GM20000 (cell line): ENCODE measurements around the gene KIF1C.

Experiments
- DNase-seq: peaks from one replicate; pipeline ENCODE4 v3.0.0; 2012; ENCODE audit warnings: low spot score
- TF ChIP-seq, protein P1 (sequence below): IDR thresholded peaks from 2 replicates; pipeline ENCODE4 v1.5.1; 2012; ENCODE audit warnings: mild to moderate bottlenecking, control low read depth; ENCODE audit errors: extremely low read depth, missing control alignments

KIF1C gene

DNA sequence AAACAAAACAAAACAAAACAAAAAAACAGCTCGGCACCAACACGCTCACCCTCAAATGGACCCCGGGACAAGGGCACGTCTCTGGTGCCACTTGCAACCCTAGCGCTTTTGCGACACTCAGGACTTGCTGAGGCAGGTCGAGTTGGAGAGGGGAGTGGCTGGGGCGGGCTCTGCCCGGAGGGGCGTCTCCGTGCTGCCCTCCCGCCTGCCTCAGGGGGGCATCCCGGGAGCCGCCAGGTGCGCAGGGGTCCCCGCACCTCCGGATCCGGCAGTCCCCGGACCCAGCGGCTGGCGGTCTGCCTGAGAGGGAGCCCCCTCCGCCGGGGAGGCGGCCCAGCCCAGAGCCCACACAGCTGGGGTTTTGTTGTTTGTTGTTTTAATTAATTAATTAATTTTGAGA lies 37.6 kb downstream of the KIF1C start, which contains the start of gene SLC52A1:
SLC52A1 (minus strand) TSS at position 112 of the 400 bp plus-strand sequence. CDS start 820 bp downstream, outside the sequence.
- TF ChIP-seq, protein P1, sequence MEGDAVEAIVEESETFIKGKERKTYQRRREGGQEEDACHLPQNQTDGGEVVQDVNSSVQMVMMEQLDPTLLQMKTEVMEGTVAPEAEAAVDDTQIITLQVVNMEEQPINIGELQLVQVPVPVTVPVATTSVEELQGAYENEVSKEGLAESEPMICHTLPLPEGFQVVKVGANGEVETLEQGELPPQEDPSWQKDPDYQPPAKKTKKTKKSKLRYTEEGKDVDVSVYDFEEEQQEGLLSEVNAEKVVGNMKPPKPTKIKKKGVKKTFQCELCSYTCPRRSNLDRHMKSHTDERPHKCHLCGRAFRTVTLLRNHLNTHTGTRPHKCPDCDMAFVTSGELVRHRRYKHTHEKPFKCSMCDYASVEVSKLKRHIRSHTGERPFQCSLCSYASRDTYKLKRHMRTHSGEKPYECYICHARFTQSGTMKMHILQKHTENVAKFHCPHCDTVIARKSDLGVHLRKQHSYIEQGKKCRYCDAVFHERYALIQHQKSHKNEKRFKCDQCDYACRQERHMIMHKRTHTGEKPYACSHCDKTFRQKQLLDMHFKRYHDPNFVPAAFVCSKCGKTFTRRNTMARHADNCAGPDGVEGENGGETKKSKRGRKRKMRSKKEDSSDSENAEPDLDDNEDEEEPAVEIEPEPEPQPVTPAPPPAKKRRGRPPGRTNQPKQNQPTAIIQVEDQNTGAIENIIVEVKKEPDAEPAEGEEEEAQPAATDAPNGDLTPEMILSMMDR = no peak
- no peak for DNase-seq

DNA sequence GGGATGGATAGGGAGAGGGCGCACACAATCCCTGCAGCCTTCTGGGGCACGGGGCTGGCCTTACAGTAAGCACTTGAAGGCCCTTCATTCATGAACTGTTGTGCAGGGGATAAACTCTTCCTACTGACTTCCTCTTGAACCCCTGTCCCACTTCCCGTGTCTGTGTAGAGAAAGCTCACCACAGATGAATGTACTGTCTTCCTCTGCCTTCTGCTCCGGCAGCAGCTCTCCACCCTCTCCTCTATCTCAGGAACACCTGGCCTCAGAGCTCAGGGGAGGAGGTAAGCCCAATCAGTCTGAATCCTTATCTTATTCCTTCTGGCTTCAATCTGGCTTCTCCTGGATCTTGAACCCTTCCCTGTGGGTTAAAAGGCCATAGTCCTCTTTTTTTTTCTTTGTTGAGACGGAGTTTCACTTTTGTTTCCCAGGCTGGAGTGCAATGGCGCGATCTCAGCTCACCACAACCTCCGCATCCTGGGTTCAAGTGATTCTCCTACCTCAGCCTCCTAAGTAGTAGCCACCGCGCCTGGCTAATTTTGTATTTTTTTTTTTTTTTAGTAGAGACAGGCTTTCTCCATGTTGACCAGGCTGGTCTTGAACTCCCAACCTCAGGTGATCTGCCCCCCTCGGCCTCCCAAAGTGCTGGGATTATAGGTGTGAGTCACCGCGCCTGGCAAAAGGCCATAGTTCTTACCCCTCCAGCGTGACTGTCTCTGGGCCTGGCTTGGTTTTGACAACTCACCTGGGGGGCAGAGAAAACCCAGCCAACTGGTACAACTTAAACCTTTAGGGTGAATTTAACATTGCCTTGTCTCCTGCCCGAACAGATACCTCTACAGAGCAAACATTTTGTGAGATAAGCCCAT lies 44.6 kb downstream of the KIF1C start:
- no peak for DNase-seq
- TF ChIP-seq, protein P1 = no peak

DNA sequence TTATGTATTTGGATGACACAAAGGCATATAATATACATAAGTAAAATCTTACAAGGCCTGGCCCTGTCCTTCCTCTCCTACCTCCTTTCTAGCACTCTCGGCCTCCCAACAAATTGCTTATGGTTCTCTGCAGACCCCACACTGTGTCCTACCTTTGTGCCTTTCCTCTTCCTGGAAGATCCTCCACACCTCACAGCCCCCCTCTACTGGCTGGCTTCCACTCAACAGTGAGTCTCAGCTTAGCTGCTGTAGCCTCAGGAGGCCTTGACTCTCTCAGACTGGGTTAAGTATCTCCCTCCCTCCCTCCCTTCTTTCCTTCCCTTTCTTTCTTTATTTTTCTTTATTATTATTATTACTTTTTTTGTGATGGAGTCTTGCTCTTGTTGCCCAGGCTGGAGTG lies 45.8 kb downstream of the KIF1C start:
- TF ChIP-seq, protein P1 = no peak

DNA sequence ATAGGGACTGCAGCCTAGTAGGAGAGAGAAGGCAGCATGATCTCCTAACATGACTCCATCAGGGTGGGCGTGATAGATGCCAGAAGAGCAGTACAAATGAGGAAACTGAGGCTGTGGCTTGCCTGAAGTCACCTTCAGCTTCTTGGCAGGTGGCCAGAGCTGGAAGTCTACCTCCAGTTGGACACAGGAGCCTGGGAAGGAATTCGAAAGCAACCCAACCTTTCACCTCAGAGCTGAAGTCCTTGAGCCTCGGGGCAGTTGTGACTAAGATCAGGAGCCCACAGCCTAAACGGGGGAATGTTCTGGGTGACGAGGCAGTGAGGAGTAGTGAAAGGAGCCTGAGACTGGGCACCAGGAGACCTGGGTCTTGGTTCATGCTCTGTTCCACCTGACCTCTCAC lies 46.9 kb downstream of the KIF1C start:
- TF ChIP-seq, protein P1 = no peak
- DNase-seq = no peak

More for the DNA sequence above, 45.8 kb downstream of the KIF1C start:
- no peak for DNase-seq

DNA sequence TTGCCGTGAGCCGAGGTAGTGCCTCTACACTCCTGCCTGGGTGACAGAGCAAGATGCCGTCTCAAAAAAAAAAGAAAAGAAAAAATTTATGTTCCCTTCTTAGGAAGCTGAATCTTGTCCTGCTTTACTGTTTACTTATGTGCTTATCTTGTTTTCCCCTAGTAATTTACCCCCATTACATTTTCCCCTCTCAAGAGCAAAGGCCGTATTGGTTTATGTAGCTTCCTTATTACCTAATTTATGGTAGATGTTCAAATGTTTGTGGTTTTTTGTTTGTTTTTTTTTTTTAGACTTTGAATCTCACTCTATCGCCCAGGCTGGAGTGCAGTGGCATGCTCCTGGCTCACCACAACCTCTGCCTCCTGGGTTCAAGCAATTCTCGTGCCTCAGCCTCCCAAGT lies 47.7 kb downstream of the KIF1C start:
- no peak for DNase-seq
- TF ChIP-seq, protein P1 = no peak

DNA sequence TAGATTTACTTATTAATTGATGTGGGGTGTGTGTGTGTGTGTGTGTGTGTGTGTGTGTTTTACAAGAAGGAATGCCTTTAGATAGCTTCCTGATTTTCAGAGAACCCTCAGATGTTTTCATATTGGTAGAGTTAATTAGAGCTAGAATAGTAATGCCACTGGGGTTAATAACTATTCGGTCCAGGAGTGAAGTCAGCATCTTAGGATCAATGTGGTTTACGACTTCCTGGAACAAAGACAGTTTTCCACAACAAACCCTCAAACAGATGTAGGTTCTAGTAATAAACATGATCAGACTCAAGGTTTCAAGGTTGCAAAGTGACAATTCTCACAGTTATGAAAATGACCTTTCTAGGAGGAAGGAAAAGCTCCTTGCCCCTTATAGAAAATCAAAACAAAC lies 49.7 kb downstream of the KIF1C start:
- TF ChIP-seq, protein P1 = no peak
- DNase-seq = no peak

DNA sequence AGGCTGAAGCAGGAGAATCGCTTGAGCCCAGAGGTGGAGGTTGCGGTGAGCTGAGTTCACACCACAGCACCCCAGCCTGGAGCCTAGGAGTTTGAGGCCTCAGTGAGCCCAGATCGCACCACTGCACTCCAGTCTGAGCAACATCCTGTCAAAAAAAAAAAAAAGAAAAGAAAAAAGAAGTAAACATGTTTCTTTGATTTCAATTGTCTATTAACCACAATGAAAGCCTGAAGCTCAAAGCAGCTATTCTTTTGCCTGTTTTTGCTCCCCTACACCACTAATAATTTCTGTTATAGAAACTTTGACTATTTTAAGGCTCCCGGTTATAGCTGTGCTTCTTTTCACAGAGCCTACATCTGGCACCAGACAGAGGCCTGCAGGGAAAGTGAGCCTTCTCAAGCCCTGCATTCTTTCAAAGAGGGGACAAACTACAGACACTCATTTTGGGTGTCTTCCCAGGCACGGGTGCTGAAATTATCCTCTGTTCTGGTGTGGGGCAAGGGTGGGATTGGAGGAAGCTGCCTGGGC lies 51.6 kb downstream of the KIF1C start:
- TF ChIP-seq, protein P1 = no peak
- DNase-seq = peak; percentile 55
